GM21528 (cell line): ENCODE measurements around the gene ANXA6.
A peak's percentile ranks its signal among the peaks of the same experiment; 100 is the strongest.
"Not testable (repeated sequence)": the region's sequence is repeated elsewhere in the genome, so short reads cannot be mapped to it uniquely, and the experiment has no call there.

Source experiments
- ATAC-seq: cut with Tn5 transposase; IDR thresholded peaks from one replicate; pipeline ENCODE4 v1.9.1; 2021; ENCODE audit warnings: mild to moderate bottlenecking, moderate library complexity; ENCODE audit not compliant: unreplicated experiment, low FRiP score

The ANXA6 gene

DNA sequence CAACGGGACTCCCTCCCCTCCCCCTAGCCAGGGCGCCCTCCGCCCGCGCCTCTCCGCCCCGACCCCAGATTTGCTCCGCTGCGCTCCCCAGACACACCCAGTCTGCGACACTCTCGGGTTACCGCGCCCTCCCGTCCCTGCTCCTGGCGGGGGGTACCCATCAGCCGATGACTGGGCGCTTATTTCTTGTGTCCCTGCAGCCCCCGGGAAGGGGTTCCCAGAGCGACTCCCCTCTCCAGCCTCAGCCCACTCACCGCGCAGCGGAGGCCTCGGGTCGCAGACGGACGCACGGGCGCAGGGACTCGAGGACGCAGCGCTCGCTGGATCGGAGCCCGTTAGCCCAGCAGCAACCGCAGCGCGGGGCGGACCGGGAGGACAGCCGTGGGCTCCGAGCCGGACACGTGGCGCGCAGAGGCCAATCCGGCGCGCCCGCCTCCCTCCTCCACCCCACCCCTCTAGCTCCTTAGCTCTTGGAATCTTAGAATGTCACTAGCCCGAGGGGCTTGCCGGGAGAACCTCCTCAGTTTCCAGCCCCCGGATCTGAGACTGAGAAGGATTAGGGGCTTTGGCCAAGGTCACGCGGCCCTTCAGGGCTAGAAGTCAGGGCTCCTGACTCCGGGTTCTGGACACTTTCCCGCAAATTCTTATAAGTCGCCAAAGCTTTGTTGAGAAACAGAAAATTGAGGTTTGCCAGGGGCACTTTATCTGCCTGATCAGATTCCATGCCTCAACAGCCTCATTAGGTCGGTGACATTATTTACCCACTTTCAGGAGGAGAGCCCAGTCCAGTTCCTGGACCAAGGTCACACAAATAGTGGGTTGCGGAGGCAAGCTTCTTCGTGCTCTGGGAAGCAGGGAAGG lies at the start of gene ANXA6:
TSS of gene ANXA6 (minus strand) at position 354 of the 861 bp plus-strand sequence. CDS start 9,878 bp downstream, outside the sequence.
- ATAC-seq, result peak; percentile 38

DNA sequence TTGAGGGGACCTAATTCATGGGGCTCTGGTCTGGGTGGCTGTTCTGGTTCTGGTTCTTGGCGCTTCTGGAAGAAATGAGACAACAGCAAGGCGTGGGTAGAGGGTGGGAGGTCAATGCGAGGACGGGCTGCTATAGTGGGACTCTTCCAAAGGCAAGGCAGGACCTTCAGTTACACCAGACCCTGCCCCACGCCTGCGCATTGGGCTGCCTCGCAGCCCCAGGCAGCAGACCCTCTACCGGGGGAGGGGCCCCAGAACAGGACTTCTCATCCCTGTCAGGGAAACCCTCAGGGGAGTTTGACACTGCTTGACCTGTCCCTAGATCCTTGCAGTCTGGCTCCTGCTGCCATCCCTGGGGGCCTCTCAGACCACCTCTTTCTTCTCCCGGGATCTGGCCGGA lies 47.8 kb upstream of the ANXA6 start:
- ATAC-seq, result no peak

DNA sequence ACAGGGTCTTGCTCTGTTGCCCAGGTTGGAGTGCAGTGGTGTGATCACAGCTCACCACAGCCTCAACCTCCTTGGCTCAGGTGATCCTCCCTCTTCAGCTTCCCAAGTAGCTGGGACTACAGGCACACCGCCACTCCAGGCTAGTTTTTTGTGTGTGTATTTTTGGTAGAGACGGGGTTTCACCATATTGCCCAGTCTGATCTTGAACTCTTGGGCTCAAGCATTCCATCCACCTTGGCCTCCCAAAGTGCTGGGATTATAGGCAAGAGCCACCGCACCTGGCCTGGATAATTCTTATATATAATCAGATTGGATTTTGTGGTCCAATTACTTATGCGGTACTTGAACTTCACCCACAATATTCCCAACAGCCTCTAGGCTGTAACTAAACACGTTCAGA lies 46.5 kb upstream of the ANXA6 start:
- ATAC-seq, result no peak

DNA sequence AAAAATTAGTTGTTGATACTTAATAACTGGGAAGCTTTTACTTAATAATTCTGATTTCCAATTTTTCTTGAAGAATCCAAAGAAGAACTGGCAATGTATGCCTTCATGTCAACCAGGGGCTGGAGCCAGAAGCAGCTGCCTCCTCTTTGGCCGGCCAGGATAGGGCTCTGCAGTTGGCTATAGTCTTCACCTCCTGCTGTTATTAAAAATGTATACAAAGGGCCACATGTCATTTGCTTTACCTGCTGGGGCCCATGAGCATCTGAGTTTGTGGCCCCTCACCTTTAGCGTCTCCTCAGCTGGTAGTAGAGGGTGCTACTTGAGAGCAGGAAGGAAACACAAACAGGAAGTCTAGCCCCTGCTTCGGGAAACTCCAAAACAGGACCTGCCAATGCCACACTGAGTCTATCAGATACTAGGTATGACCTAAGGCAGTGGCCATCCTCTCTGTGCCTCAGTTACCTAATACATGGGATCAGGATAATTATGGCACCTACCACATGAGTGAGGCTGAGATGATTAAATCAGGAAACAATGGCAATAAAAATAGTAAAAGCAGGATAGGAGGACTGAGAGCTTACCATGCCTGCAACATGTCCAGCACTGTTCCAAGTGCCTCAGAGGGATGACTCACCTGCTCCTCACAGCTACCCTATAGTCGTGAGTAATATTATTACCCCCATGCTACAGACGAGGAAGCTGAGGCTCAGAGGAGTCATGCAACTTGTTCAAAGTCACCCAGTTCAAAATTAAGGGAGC lies 45.0 kb upstream of the ANXA6 start:
- no peak for ATAC-seq

DNA sequence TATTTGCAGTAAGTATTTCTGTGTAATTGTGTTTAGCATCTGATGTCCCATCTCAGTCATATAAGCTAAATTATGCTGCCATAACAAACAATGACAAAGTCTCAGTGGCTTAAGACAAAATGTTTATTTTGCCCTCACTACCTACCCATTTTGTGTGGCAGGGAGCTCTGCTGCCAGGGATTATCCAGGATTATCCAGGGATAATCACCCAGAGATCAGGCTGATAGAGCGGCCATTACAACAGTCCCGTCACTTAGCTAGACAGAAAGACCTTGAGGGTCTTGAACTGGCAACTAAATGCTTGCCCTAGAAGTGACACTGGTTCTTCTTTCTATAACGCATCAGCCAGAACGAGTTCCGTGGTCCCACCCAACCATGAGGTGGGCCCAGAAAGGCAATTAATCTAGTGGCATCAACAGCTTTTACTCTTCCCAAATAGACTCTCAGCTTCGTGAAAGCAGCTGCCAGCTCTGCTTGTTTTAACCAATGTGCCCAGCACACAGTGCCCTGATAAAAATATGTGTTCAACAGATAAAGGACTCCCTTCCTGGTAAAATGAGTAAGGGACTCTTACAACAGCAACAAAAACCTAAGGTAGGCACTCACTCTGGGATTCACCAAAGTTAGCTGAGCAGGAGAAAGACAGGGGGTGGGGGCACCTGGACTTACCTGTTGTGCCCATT lies 43.5 kb upstream of the ANXA6 start:
- no peak for ATAC-seq

DNA sequence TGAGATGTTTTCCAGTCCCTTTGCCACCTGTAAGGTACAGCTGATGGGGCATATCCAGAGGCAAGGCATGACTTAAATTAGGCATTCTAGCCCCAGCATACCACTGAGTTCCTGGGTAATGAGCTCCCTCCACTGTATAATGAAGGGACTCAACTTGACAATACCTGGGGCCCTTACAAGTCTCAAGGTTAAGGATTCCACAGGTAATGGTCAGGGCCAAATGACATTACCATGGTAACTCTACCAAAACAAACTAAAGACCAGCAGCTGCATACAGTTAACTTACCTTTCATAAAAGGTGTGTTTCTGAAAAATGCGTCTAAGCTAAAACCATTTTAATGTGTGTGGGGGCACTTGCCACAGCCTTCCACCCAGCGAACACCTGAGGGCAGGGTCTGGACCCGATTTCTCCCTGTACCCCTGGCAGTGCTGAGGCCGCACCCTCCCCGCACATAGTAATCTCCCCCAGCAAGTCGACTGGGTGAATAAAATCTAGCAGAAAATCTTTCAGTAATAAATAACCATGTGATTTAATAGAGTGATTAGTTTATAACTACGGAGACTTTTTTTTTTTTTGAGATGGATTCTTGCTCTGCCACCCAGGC lies 42.1 kb upstream of the ANXA6 start:
- ATAC-seq, result no peak

DNA sequence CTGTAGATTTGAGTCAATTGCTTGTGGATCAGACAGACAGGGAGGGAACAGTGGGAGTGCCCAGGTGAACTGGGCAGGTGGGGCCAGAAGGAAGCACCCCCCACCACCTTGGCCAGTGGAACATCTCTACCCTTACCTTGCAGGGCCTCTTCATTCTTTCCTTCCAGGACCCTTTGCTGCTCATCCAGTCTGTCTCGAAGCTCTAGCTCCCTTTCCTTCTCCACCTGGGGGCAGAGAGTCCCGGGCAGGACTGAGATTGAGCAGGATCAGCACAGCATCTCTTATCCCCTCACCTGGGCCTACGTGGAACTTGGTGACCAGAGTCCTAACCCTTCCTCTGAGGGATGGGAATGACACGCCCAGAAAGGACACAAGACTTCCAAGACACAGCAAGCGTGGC lies 41.3 kb upstream of the ANXA6 start:
- no peak for ATAC-seq

DNA sequence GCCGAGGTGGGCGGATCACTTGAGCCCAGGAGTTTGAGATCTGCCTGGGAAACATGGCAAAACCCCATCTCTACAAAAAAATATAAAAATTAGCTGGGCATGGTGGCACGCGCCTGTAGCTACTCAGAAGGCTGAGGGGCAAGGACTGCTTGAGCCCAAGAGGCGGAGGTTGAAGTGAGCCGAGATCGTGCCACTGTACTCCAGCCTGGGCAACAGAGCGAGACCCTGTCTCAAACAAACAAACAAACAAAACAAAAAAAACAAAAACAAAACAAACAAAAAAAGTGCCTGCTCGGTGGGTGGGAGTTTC lies 39.7 kb upstream of the ANXA6 start:
- ATAC-seq, result not testable (repeated sequence)

DNA sequence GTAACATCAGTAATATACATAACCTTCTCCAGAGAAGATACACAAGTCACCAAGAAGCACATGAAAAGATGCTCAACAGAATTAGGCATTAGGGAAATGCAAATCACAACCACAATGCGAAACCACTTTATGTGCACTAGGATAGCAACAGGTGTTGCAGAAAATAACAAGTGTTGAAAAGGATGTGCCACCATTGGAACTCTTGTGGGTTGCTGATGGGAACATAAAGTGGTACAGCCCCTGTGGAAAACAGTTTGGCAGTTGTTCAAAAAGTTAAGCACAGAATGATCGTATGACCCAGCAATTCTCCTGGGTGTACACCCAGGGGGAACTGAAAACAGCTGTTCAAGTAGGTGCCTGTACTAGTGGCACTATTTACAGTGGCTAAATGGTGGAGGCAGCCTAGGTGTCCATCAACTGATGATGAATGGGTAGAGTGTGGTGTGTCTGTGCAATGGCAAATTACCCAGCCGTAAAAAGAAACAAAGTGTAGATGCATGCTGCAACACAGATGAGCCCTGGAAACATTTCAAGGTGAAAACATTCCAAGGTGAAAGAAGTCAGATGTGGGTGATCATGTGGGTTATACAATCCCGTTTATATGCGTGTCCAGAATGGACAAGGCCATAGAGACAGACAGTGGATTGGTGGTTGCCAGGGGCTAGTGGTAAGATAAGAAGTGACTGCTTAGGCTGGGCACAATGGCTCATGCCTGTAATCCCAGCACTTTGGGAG lies 39.1 kb upstream of the ANXA6 start:
- ATAC-seq, result peak; percentile 95

DNA sequence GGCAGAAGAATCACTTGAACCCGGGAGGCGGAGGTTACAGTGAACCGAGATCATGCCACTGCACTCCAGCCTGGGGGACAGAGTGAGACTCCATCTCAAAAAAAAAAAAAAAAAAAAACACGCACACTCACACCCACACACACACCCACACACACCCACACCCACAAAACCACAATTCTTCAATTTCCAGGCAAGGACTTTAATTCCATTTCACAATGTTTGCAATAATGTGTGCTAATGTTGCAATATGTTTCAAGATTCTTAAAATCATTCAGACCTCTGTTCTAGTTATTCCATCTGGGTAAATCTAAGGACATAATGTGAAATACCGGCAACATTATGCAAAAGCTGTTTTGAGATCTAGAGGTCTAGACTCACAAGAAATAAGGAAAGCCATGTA lies 38.0 kb upstream of the ANXA6 start:
- no peak for ATAC-seq

DNA sequence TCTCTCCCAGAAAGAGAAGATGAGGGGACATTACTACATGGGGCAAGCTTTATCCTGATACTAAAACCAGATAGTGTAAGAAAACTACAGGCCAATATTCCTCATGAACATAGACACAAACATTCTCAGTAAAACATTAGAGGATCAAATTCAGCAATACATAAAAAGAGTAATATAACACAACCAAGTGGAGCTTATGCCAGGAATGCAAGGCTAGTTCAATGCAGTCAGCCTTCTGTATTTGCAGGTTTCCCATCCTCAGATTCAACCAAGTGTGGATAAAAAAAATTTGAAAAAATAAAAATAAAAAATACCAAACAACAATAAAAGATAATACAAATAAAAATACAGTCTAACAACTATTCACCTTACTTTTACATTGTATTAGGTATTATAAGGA lies 35.0 kb upstream of the ANXA6 start:
- no peak for ATAC-seq

DNA sequence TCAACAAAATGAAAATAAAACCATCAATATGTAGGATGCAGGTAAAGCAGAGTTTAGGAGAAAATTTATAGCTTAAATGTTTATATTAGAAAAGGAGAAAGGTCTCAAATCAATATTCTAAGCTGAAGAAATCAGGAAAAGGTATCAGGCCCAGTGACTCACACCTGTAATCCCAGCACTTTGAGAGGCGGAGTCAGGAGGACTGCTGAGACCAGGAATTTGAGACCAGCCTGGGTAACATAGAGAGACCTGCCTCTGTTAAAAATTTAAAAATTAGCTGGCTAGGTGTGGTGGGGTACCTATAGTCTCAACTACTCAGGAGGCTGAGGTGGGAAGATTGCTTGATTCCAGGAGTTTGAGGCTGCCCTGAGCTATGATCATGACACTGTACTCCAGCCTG lies 34.1 kb upstream of the ANXA6 start:
- no peak for ATAC-seq

DNA sequence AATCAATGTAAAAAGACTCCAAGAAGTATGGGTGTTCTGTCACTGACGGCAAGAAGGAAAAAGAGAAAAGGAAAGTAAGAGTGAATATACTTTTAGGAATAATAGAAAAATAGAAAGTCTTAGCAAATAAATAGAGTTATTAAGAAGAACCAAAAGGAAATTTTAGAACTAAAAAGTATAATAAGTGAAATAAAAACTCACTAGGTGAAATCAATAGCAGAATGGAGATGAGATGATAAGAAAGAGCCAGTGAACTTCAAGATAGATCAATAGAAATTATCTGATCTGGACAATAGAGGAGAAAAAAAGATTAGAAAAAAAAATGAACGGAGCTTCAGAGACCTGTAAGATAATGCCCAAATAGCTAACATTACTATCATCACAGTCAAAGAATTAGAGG lies 31.6 kb upstream of the ANXA6 start:
- ATAC-seq, result no peak

DNA sequence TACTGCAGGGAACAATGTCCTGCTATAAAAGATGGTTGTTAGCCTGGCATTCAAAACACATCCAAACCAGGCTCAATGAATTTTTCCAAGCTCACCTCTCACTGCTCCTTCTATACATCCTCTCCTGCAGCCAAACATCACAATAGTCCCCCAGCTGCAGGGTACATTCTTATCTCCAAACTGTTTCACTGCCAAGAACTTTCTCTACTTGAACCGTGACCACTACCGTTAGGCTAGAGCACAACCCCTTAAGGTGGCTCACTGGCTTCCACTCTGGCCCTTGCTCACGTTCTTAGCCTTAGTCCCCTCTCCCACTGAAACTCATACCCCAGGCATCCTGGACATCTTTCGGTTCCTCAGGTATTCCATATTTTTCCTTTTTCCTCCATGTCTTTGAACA lies 29.0 kb upstream of the ANXA6 start:
- no peak for ATAC-seq

DNA sequence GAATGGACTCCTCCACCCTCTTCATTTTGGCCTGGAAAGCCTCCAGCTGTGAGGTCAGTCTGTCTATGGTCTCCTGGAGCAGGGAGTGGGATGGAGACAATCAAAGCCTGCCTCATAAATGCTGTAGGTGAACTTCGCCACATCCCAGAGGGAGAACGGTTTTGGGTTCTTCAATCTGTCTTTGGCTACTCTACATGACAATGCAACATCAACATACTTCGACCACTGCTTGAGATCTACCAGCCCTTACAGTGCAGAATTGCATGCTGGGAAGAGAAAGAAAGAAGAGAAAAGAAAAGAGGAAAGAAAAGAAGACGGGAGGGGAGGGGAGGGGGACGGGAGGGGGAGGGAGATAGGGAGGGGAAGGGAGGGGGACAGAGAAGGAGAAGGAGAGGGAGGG lies 28.5 kb upstream of the ANXA6 start:
- ATAC-seq, result no peak

DNA sequence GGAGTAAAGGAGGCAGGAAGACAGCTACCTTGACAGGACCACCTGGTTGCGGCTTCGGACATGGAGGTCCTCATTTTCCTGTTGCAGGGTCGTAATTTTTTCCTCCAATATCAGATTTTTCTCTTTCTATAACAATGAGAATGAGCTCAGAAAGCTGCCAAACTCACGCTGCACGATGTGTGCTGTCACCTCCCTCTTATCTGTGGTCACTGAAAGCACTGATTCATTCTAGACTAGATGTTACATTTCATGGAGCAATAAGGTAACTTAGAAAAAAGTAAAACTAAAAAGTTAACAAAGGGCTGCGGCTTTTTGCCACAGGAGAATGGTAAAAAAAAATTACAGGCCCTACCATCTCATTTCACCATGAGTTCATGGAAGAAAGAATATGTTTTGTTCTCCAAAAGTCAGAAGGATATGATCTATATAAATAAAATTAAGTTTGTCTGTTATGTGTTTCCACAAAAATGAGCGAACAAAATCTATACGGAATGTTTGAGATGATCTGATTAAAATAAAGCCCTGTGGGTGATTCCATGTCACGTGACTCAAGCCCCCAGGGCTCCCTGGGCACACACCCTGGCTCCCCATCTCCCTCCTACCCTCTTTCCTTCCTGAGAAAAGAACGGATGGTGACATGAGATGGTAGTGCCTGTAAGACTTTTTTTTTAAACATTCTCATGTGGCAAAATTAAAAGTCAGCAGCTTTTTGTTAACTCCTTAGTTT lies 26.9 kb upstream of the ANXA6 start:
- ATAC-seq, result no peak

DNA sequence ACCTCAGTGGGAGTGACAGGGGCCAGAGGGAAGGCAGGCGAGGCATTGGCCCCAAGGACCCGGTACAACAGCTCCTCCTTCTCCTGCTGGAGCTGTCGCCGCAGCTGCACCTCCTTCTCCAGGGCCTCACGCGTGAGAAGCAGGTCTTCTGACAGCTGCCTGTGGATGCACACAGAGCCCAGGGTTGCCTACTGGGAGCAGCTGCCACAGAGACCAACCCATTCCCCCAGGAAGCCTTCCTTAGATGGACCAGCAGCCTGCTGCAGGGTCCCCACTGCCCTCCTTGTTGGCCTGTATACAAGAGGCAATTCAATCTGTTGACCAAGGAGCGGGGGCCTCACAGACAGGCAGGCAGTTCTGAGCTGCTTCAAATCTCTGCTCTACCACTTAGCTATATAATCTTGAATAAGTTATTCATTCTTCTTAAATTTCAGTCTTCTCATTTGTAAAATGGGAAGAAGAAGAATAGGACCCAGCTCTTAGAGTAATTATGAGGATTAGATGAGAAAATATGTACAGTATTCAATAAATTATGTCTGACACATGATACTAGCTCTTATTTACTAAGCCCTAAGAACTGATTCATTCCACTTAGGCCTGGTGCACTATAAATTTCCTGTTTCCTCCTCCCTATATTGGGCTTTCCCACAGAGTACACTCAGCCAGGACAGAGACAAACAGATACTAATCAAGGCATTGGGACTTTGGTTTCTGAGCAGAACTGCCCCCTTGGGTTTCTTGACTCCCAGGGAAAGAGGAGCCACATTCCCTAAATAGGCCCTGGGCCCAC lies 26.1 kb upstream of the ANXA6 start:
- no peak for ATAC-seq

DNA sequence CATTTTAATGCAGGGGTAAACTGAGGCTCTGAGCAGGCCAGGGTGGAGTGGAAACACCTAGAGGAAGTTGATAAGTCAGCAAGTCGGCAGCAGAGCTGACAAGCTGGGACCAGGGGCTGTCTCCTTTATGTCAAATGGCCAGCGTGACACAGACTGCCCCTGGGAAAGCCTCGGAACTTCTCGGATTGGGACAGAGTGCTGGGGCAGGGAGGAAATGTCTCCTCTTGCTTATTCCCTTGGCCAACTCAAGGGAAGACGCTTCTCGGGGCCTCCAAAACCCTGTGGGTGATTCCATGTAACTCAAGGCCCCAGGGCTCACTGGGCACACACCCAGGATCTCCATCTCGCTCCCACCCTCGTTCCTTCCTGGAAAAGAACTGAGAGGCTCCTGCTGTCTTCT lies 25.4 kb upstream of the ANXA6 start:
- ATAC-seq, result no peak

DNA sequence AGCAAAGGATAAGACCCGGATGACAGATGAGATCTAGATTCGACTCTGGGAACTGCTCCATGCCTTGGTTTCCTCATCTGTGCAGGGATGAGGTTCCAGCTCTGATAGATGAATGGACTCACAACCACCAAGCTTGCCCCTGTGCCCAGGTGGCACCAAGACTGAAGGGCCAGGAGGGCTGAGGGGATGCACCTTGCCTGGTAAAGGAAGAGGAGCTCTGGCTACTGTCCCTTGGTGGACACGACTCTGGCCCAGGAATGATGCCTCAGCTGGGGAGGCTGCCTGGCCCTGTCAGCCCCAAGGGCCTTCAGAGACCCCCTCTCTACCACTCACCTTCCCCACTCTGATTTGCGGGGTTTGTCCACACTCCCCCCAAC lies 24.9 kb upstream of the ANXA6 start:
- no peak for ATAC-seq
